Uterus (tissue), 2 donors: ENCODE results near the gene REG4.

ENCODE experiments used
- CTCF ChIP-seq, 4 experiments: fragments of 200-600 bp in 2 of 4; fragments of 450-650 bp in 2 of 4; sonication (generic) in 2 of 4; IDR thresholded peaks; one replicate each; pipeline ENCODE4 v1.5.1; 2016 to 2019; ENCODE audit warnings: antibody characterized with exemption in 4 of 4, mild to moderate bottlenecking in 2 of 4, moderate library complexity in 1 of 4
- POLR2A ChIP-seq, 2 donors: fragments of 450-650 bp; IDR thresholded peaks; one replicate each; pipeline ENCODE4 v1.6.1; 2016; ENCODE audit warnings: antibody characterized with exemption in 2 of 2, mild to moderate bottlenecking in 1 of 2, moderate library complexity in 1 of 2

DNA sequence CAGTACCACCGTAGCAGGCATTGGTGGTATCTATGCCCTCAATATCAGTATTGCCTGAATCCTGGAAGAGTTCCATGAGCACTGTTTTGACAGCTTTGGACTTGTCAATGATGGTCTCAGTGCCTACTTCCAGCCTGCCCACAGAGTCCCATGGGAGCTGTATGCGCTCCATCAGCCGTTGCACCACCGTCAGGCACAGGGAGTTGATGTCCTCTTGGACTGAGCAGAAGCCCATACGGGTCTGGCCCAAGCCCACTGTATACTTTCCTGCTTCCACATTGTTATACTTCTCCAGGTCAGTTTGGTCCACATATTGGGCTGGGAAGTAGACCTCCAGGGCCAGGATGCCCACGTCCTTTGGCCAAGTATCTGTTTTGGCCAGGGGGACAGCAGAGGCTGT lies 47.0 kb downstream of the REG4 start:
- TF ChIP-seq POLR2A (IDR thresholded peaks at IDR 0.05) (no peak), CTCF (IDR thresholded peaks at IDR 0.05) (no peak)
